HL-60 (cell line): ENCODE measurements around the gene OR51B6.

ENCODE experiments used
- DNase-seq, 2 experiments: peaks; one replicate each; pipeline ENCODE4 v3.0.0-alpha.2; 2010 to 2020; ENCODE audit warnings: low read depth in 1 of 2, low spot score in 1 of 2
- H3K27ac ChIP-seq: fragments of 250-450 bp; sonication (Bioruptor Pico); replicated peaks from 2 replicates; pipeline ENCODE4 v1.5.1; 2020; ENCODE audit warnings: mild to moderate bottlenecking, moderate library complexity
- H3K27me3 ChIP-seq: fragments of 250-450 bp; sonication (Bioruptor Pico); 2 replicates; pipeline ENCODE4 v1.5.1; 2021; ENCODE audit warnings: mild to moderate bottlenecking, moderate library complexity; ENCODE audit not compliant: insufficient read depth, poor library complexity, severe bottlenecking
- H3K4me3 ChIP-seq: replicated peaks from 2 replicates; pipeline ENCODE4 v1.5.1; 2011; ENCODE audit warnings: mild to moderate bottlenecking, control low read depth, low read length; ENCODE audit not compliant: insufficient read depth
- GABPA ChIP-seq: IDR thresholded peaks from 2 replicates; pipeline ENCODE4 v1.6.1; 2012; ENCODE audit warnings: low read depth
- POLR2AphosphoS5 ChIP-seq: IDR thresholded peaks from 2 replicates; pipeline ENCODE4 v1.6.1; 2012; ENCODE audit warnings: low read depth
- SPI1 ChIP-seq: IDR thresholded peaks from 2 replicates; pipeline ENCODE4 v1.6.1; 2012; ENCODE audit warnings: low read depth, mild to moderate bottlenecking, borderline replicate concordance
- TF ChIP-seq, protein P1 (sequence below): IDR thresholded peaks from 2 replicates; pipeline ENCODE4 v1.6.1; 2012; ENCODE audit warnings: low read depth; ENCODE audit not compliant: insufficient replicate concordance
- TF ChIP-seq, protein P2 (sequence below): IDR thresholded peaks from one replicate; pipeline ENCODE4 v1.5.1; 2011; ENCODE audit warnings: low read length, control low read depth, inconsistent platforms; ENCODE audit not compliant: insufficient read depth

The OR51B6 gene

DNA sequence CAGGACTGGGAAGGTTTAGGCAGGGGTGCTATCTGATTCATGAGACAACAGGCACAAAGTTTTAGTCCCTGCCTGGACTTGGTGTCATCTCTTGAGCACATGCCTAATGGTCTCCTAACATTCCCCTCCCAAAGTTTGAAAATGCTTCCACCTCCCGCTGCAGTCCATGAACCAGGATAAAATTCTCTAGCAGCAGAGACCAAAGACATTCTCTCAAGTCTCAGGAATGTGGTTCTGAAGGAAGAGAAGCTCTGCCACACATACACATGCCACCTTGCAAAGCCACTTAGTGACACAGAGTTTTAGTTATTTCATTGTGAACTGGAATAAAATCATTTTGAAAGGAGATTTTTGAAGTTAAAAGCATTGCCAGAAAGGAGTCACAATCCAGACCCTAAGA, 15.5 kb downstream of the OR51B6 start:
- Histone ChIP-seq H3K27me3 (no peaks in the 10 kb centered on the region), H3K27ac (no peak overlapping the region), H3K4me3 (no peak overlapping the region)
- DNase-seq: no peak
- TF ChIP-seq, protein P1, sequence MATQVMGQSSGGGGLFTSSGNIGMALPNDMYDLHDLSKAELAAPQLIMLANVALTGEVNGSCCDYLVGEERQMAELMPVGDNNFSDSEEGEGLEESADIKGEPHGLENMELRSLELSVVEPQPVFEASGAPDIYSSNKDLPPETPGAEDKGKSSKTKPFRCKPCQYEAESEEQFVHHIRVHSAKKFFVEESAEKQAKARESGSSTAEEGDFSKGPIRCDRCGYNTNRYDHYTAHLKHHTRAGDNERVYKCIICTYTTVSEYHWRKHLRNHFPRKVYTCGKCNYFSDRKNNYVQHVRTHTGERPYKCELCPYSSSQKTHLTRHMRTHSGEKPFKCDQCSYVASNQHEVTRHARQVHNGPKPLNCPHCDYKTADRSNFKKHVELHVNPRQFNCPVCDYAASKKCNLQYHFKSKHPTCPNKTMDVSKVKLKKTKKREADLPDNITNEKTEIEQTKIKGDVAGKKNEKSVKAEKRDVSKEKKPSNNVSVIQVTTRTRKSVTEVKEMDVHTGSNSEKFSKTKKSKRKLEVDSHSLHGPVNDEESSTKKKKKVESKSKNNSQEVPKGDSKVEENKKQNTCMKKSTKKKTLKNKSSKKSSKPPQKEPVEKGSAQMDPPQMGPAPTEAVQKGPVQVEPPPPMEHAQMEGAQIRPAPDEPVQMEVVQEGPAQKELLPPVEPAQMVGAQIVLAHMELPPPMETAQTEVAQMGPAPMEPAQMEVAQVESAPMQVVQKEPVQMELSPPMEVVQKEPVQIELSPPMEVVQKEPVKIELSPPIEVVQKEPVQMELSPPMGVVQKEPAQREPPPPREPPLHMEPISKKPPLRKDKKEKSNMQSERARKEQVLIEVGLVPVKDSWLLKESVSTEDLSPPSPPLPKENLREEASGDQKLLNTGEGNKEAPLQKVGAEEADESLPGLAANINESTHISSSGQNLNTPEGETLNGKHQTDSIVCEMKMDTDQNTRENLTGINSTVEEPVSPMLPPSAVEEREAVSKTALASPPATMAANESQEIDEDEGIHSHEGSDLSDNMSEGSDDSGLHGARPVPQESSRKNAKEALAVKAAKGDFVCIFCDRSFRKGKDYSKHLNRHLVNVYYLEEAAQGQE: no peak
- TF ChIP-seq POLR2AphosphoS5: no peak
- no peak for TF ChIP-seq GABPA
- TF ChIP-seq SPI1: no peak
- TF ChIP-seq, protein P2, sequence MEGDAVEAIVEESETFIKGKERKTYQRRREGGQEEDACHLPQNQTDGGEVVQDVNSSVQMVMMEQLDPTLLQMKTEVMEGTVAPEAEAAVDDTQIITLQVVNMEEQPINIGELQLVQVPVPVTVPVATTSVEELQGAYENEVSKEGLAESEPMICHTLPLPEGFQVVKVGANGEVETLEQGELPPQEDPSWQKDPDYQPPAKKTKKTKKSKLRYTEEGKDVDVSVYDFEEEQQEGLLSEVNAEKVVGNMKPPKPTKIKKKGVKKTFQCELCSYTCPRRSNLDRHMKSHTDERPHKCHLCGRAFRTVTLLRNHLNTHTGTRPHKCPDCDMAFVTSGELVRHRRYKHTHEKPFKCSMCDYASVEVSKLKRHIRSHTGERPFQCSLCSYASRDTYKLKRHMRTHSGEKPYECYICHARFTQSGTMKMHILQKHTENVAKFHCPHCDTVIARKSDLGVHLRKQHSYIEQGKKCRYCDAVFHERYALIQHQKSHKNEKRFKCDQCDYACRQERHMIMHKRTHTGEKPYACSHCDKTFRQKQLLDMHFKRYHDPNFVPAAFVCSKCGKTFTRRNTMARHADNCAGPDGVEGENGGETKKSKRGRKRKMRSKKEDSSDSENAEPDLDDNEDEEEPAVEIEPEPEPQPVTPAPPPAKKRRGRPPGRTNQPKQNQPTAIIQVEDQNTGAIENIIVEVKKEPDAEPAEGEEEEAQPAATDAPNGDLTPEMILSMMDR: no peak

DNA sequence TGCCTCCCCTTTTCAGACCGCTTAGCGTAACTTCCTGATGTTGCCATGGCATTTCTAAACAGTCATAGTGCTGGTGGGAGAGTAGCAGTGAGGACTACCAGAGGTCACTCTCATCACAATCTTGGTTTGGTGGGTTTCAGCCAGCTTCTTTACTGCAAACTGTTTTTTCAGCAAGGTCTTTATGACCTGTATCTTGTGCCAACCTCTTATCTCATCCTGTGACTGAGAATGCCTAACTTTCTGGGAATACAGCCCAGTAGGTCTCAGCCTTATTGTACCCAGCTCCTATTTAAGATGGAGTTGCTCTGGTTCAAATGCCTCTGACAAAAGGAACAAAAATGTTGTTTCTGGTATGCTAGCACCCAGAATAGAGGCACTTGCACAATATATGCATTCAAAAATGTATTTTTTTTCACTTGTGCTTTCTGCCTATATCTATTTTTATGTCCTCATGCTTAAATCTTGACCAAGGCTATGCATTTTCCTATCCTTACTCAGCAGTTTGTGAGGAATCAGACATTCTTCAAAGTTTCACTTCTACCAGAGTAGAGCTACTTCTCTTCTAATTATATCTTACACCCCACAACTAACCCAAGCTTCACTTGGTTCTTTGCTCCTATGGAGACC, 16.3 kb downstream of the OR51B6 start:
- DNase-seq: no peak
- TF ChIP-seq POLR2AphosphoS5: no peak
- TF ChIP-seq SPI1: no peak
- TF ChIP-seq, protein P1: no peak
- TF ChIP-seq GABPA: no peak
- TF ChIP-seq, protein P2: no peak
- Histone ChIP-seq H3K27ac (no peak overlapping the region), H3K4me3 (no peak overlapping the region), H3K27me3 (no peaks in the 10 kb centered on the region)

DNA sequence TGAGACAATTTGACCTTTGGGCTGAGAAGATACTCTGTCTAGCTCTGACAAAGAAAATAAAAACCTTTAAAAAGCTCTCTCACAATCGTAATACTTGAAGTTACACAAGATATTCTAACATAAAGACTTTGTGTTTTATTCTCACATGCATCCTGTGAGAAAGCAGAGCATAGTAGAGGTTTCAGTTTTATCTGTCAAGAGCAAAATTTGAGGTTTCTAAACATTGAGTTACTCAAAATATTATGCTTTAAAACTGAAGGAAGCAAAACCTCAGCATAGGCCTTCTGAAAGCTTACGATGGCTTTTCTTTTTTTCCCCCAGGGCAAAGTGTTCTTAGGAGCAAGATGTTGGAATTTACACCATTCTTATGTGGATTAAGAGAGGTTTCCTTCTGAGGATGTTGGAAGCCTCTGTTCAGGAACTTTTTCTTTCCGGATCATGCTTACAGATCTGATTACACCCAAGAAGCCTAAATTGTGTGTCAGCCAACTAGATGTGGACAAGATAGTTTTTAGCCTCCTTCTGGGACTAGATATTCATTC, 17.3 kb downstream of the OR51B6 start:
- DNase-seq: no peak
- H3K4me3 ChIP-seq: no peak overlapping the region
- TF ChIP-seq SPI1 (no peak), GABPA (no peak), POLR2AphosphoS5 (no peak)
- TF ChIP-seq, protein P2: no peak
- TF ChIP-seq, protein P1: no peak
- no peak overlapping the region for H3K27ac ChIP-seq
- no peaks in the 10 kb centered on the region for H3K27me3 ChIP-seq
